K562 (cell line): ENCODE measurements around the gene ZFP64. TPM values are rescaled to one million over a fixed set of nuclear protein-coding genes. Genes with fewer than 3 reads are reported as not detected.
A peak's percentile ranks its signal among the peaks of the same experiment; 100 is the strongest.

Source experiments
- NELFE ChIP-seq: IDR thresholded peaks from 2 replicates; pipeline ENCODE4 v1.6.1; 2011; ENCODE audit warnings: mild to moderate bottlenecking; ENCODE audit not compliant: insufficient read depth, insufficient read length
- NR2C1 ChIP-seq, 2 experiments: fragments of 450-650 bp; IDR thresholded peaks; 2 replicates each; pipeline ENCODE4 v1.6.1; 2017; ENCODE audit warnings: mild to moderate bottlenecking in 2 of 2, antibody characterized with exemption in 1 of 2, inconsistent platforms in 1 of 2, missing compliant biosample characterization in 1 of 2, missing genetic modification characterization in 1 of 2
- ZC3H11A ChIP-seq: IDR thresholded peaks from 2 replicates; pipeline ENCODE4 v1.6.1; 2012; ENCODE audit warnings: low read depth, low read length, improper control_type of control experiment
- ZNF717 ChIP-seq: fragments of 250-450 bp; sonication (Bioruptor Pico); IDR thresholded peaks from 2 replicates; pipeline ENCODE4 v1.5.0; 2021
- polyA plus RNA-seq, 8 experiments: library from polyadenylated mRNA; depleted of rRNA in 4 of 8; stranded (reverse) in 5 of 8; unstranded in 3 of 8; fragments of >200 nt; fragmentation: Nextera tagmentation in 2 of 8; fragmentation: Illumina TruSeq in 1 of 8; extraction: Ambion mirVana in 2 of 8; extraction: Trizol in 1 of 8; gene quantifications; 2 replicates each; pipeline versions ENCODE4 v1.2.1 to v1.2.3, GENCODE V29; 2011 to 2014; ENCODE audit warnings: inconsistent platforms in 1 of 8, missing spikeins in 1 of 8
- total RNA-seq, 7 experiments: library from RNA; depleted of rRNA in 6 of 7; stranded (reverse); fragments of >200 nt in 6 of 7; fragmentation: Illumina TruSeq in 2 of 7; extraction: Trizol in 2 of 7; gene quantifications; 2 replicates each; pipeline versions ENCODE4 v1.2.1 to v1.2.3, GENCODE V29; 2011 to 2021; ENCODE audit warnings: low replicate concordance in 1 of 7
- TF ChIP-seq, protein P1 (sequence below): fragments of 450-650 bp; IDR thresholded peaks from 2 replicates; pipeline ENCODE4 v1.6.1; 2016; ENCODE audit warnings: mild to moderate bottlenecking, moderate library complexity
- TF ChIP-seq, protein P2 (sequence below): fragments of 250-450 bp; sonication (Bioruptor Pico); IDR thresholded peaks from 2 replicates; pipeline ENCODE4 v1.8.0; 2021; ENCODE audit warnings: moderate library complexity, mild to moderate bottlenecking, inconsistent platforms
- TF ChIP-seq, protein P3 (sequence below): fragments of 200-800 bp; sonication (Bioruptor generic); IDR thresholded peaks from 2 replicates; pipeline ENCODE4 v1.6.1; 2017; ENCODE audit warnings: missing genetic modification characterization, missing compliant biosample characterization
- TF ChIP-seq, protein P4 (sequence below): fragments of 200-800 bp; sonication (Bioruptor generic); IDR thresholded peaks from 2 replicates; pipeline ENCODE4 v1.6.1; 2017; ENCODE audit warnings: missing genetic modification characterization, missing compliant biosample characterization

The ZFP64 gene
- total and polyA plus RNA-seq, 9 of the 15 experiments (the other 6 are each of a cell fraction or from before 2014, with no cell fraction given), result 1.4 to 13.4 (median 7.0) TPM

DNA sequence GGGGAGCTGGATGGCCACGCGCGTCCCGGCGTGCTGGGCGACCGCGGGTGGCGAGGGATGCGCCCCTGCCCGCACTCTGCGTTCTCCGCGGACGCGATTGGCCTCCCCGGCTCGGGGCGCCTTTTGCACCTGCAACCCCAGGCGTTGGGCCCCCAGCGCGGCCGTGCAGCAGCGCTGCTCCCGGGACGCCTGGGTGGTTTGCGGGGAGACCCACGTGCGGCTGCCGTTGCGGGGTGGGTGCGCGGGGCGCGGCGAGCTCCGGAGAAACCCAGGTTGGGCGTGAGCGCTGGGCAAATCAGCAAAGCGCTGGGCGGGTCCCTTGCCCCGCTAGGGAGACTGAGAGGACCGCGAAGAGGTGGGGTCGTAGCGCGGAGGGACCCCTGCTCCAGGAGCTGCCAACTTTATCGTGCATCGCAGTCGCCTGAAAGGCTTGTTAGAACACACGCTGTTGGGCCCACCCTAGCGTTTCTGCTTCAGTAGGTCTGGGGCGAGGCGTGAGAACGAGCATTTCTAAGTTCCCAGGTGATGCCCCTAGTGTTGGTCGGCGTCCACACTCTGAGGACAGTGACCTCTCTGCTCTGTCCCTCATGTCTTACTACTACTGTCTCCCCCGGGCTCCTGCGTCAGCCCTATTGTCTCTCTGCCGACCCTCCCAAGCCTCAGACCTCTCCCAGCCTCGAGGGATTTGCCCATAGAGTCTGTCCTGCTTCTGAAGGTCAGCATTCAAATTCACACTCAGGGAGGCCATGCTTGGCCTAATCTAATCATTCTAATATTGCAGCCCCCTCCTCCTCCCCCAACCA is 538 bp upstream of the ZFP64 start (continued):
- TF ChIP-seq, protein P1, sequence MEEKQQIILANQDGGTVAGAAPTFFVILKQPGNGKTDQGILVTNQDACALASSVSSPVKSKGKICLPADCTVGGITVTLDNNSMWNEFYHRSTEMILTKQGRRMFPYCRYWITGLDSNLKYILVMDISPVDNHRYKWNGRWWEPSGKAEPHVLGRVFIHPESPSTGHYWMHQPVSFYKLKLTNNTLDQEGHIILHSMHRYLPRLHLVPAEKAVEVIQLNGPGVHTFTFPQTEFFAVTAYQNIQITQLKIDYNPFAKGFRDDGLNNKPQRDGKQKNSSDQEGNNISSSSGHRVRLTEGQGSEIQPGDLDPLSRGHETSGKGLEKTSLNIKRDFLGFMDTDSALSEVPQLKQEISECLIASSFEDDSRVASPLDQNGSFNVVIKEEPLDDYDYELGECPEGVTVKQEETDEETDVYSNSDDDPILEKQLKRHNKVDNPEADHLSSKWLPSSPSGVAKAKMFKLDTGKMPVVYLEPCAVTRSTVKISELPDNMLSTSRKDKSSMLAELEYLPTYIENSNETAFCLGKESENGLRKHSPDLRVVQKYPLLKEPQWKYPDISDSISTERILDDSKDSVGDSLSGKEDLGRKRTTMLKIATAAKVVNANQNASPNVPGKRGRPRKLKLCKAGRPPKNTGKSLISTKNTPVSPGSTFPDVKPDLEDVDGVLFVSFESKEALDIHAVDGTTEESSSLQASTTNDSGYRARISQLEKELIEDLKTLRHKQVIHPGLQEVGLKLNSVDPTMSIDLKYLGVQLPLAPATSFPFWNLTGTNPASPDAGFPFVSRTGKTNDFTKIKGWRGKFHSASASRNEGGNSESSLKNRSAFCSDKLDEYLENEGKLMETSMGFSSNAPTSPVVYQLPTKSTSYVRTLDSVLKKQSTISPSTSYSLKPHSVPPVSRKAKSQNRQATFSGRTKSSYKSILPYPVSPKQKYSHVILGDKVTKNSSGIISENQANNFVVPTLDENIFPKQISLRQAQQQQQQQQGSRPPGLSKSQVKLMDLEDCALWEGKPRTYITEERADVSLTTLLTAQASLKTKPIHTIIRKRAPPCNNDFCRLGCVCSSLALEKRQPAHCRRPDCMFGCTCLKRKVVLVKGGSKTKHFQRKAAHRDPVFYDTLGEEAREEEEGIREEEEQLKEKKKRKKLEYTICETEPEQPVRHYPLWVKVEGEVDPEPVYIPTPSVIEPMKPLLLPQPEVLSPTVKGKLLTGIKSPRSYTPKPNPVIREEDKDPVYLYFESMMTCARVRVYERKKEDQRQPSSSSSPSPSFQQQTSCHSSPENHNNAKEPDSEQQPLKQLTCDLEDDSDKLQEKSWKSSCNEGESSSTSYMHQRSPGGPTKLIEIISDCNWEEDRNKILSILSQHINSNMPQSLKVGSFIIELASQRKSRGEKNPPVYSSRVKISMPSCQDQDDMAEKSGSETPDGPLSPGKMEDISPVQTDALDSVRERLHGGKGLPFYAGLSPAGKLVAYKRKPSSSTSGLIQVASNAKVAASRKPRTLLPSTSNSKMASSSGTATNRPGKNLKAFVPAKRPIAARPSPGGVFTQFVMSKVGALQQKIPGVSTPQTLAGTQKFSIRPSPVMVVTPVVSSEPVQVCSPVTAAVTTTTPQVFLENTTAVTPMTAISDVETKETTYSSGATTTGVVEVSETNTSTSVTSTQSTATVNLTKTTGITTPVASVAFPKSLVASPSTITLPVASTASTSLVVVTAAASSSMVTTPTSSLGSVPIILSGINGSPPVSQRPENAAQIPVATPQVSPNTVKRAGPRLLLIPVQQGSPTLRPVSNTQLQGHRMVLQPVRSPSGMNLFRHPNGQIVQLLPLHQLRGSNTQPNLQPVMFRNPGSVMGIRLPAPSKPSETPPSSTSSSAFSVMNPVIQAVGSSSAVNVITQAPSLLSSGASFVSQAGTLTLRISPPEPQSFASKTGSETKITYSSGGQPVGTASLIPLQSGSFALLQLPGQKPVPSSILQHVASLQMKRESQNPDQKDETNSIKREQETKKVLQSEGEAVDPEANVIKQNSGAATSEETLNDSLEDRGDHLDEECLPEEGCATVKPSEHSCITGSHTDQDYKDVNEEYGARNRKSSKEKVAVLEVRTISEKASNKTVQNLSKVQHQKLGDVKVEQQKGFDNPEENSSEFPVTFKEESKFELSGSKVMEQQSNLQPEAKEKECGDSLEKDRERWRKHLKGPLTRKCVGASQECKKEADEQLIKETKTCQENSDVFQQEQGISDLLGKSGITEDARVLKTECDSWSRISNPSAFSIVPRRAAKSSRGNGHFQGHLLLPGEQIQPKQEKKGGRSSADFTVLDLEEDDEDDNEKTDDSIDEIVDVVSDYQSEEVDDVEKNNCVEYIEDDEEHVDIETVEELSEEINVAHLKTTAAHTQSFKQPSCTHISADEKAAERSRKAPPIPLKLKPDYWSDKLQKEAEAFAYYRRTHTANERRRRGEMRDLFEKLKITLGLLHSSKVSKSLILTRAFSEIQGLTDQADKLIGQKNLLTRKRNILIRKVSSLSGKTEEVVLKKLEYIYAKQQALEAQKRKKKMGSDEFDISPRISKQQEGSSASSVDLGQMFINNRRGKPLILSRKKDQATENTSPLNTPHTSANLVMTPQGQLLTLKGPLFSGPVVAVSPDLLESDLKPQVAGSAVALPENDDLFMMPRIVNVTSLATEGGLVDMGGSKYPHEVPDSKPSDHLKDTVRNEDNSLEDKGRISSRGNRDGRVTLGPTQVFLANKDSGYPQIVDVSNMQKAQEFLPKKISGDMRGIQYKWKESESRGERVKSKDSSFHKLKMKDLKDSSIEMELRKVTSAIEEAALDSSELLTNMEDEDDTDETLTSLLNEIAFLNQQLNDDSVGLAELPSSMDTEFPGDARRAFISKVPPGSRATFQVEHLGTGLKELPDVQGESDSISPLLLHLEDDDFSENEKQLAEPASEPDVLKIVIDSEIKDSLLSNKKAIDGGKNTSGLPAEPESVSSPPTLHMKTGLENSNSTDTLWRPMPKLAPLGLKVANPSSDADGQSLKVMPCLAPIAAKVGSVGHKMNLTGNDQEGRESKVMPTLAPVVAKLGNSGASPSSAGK, result peak; percentile 26; the same call in 1 of the 2 replicates
- TF ChIP-seq, protein P2, sequence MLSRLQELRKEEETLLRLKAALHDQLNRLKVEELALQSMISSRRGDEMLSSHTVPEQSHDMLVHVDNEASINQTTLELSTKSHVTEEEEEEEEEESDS, result no peak
- TF ChIP-seq NR2C1 (IDR thresholded peaks at IDR 0.05) (no peak), NR2C1 (tag; IDR thresholded peaks at IDR 0.05) (no peak), ZC3H11A (no peak), NELFE (no peak), ZNF717 (no peak)
- TF ChIP-seq, protein P3, sequence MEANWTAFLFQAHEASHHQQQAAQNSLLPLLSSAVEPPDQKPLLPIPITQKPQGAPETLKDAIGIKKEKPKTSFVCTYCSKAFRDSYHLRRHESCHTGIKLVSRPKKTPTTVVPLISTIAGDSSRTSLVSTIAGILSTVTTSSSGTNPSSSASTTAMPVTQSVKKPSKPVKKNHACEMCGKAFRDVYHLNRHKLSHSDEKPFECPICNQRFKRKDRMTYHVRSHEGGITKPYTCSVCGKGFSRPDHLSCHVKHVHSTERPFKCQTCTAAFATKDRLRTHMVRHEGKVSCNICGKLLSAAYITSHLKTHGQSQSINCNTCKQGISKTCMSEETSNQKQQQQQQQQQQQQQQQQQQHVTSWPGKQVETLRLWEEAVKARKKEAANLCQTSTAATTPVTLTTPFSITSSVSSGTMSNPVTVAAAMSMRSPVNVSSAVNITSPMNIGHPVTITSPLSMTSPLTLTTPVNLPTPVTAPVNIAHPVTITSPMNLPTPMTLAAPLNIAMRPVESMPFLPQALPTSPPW, result peak; percentile 30
- TF ChIP-seq, protein P4, sequence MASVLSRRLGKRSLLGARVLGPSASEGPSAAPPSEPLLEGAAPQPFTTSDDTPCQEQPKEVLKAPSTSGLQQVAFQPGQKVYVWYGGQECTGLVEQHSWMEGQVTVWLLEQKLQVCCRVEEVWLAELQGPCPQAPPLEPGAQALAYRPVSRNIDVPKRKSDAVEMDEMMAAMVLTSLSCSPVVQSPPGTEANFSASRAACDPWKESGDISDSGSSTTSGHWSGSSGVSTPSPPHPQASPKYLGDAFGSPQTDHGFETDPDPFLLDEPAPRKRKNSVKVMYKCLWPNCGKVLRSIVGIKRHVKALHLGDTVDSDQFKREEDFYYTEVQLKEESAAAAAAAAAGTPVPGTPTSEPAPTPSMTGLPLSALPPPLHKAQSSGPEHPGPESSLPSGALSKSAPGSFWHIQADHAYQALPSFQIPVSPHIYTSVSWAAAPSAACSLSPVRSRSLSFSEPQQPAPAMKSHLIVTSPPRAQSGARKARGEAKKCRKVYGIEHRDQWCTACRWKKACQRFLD (CRISPR knock-in tag), result no peak
